ENCODE results near the gene TBC1D14.

Gene TBC1D14

GRCh38 chr4:6928081-6928480 is 18.5 kb downstream of the TBC1D14 start:
- no peak for DNase-seq
- Histone ChIP-seq H3K4me1 (ENCODE audit: control insufficient read depth, insufficient read depth, low read length, poor library complexity, severe bottlenecking) (peaks cover 33% of the 10 kb centered on the region), H3K4me3 (ENCODE audit: insufficient read depth, low read depth, low read length, poor library complexity, severe bottlenecking) (no peak overlapping the region), H3K27me3 (replicated peaks; ENCODE audit: control insufficient read depth, insufficient read depth, low read length, poor library complexity, severe bottlenecking) (no peaks in the 10 kb centered on the region), H3K9me3 (ENCODE audit: control insufficient read depth, low read length) (no peaks in the 10 kb centered on the region), H3K27ac (ENCODE audit: insufficient read depth, low read length, poor library complexity, severe bottlenecking) (no peak overlapping the region), H3K36me3 (ENCODE audit: control insufficient read depth, insufficient read depth, low read length) (peaks cover 18% of the 10 kb centered on the region)

GRCh38 chr4:6929339-6929811 is 19.7 kb downstream of the TBC1D14 start:
- H3K27ac ChIP-seq (ENCODE audit: insufficient read depth, low read length, poor library complexity, severe bottlenecking): no peak overlapping the region
- no peak for DNase-seq
- H3K4me3 ChIP-seq (ENCODE audit: insufficient read depth, low read depth, low read length, poor library complexity, severe bottlenecking): no peak overlapping the region
- peaks cover 6% of the 10 kb centered on the region for H3K36me3 ChIP-seq (ENCODE audit: control insufficient read depth, insufficient read depth, low read length)
- no peaks in the 10 kb centered on the region for H3K9me3 ChIP-seq (ENCODE audit: control insufficient read depth, low read length)
- H3K27me3 ChIP-seq (replicated peaks; ENCODE audit: control insufficient read depth, insufficient read depth, low read length, poor library complexity, severe bottlenecking): no peaks in the 10 kb centered on the region
- peaks cover 33% of the 10 kb centered on the region for H3K4me1 ChIP-seq (ENCODE audit: control insufficient read depth, insufficient read depth, low read length, poor library complexity, severe bottlenecking)

DNA sequence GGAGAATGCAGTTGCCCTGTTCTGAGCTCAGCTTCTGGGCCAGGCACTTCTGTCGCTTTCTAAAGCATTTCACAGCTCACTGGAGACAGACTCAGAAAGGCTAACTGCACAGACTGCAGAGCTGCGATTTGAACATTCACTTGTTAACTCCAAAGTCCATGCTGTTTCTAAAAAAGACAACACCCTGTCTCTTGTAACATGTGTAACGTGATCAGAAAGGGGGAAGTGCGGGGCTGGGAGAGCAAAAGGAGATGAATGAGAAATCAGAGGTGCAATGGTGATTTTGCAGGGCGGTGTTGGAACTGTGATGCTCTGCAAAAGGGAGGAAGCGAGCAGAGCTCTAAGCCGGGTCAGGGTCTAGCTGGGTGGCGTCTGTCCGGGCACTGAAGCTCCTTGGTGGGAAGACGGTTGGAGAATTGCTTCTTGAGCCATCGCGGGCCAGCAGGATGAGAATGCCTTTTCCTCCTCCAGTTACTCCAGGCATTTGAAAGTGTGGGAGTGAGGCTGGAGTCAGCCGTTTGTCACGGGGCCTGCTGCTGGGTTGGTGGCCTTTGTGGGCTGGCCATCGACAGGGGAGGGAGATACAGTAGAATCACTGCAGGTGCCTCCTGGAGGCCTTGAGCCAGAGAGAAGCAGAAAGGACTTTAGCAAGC is 20.3 kb downstream of the TBC1D14 start:
- Histone ChIP-seq H3K4me3 (ENCODE audit: insufficient read depth, low read depth, low read length, poor library complexity, severe bottlenecking) (no peak overlapping the region), H3K9me3 (ENCODE audit: control insufficient read depth, low read length) (no peaks in the 10 kb centered on the region), H3K27ac (ENCODE audit: insufficient read depth, low read length, poor library complexity, severe bottlenecking) (no peak overlapping the region), H3K36me3 (ENCODE audit: control insufficient read depth, insufficient read depth, low read length) (peaks cover under 1% of the 10 kb centered on the region), H3K4me1 (ENCODE audit: control insufficient read depth, insufficient read depth, low read length, poor library complexity, severe bottlenecking) (peaks cover 33% of the 10 kb centered on the region), H3K27me3 (replicated peaks; ENCODE audit: control insufficient read depth, insufficient read depth, low read length, poor library complexity, severe bottlenecking) (no peaks in the 10 kb centered on the region)
- no peak for DNase-seq

DNA sequence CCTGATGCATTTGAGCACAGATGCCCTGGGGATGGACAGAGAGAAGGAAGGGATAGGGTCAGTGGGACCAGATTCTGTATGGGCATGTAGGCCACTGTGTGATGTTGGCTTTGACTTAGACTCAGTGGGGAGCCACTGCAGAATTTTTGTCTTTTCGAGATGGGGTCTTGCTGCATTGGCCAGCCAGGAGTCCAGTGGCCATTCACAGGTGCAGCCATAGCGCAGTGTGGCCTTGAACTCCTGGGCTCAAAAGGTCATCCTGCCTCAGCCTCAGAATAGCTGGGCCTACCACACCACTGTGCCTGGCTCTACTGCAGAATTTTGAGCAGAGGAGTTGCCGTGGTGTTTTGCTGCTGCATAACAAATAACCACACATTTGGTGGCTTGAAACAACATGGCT is 22.8 kb downstream of the TBC1D14 start:
- DNase-seq: no peak
- no peaks in the 10 kb centered on the region for H3K27me3 ChIP-seq (replicated peaks; ENCODE audit: control insufficient read depth, insufficient read depth, low read length, poor library complexity, severe bottlenecking)
- H3K4me1 ChIP-seq (ENCODE audit: control insufficient read depth, insufficient read depth, low read length, poor library complexity, severe bottlenecking): peaks cover 9% of the 10 kb centered on the region
- H3K9me3 ChIP-seq (ENCODE audit: control insufficient read depth, low read length): no peaks in the 10 kb centered on the region
- no peaks in the 10 kb centered on the region for H3K36me3 ChIP-seq (ENCODE audit: control insufficient read depth, insufficient read depth, low read length)
- no peak overlapping the region for H3K27ac ChIP-seq (ENCODE audit: insufficient read depth, low read length, poor library complexity, severe bottlenecking)
- no peak overlapping the region for H3K4me3 ChIP-seq (ENCODE audit: insufficient read depth, low read depth, low read length, poor library complexity, severe bottlenecking)

DNA sequence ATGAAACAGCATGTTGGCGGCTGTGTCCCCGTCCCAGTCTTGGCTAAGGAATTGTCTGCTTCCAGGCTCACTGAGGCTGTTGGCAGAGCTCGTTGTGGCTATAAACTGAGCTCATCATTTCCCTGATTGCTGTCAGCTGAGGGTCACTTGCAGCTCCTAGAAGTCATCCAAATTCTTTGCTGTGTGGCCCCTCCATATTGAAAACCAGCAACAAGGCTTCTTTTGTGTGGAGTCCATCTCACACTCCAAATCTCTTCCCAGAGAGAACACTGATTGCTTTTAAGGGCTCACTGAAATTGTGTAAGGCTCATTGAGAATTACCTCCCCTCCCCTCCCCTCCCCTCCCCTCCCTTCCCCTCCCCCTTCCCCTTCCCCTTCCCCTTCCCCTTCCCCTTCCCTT is 23.3 kb downstream of the TBC1D14 start:
- H3K27me3 ChIP-seq (replicated peaks; ENCODE audit: control insufficient read depth, insufficient read depth, low read length, poor library complexity, severe bottlenecking): no peaks in the 10 kb centered on the region
- H3K36me3 ChIP-seq (ENCODE audit: control insufficient read depth, insufficient read depth, low read length): no peaks in the 10 kb centered on the region
- H3K4me3 ChIP-seq (ENCODE audit: insufficient read depth, low read depth, low read length, poor library complexity, severe bottlenecking): no peak overlapping the region
- peaks cover 7% of the 10 kb centered on the region for H3K4me1 ChIP-seq (ENCODE audit: control insufficient read depth, insufficient read depth, low read length, poor library complexity, severe bottlenecking)
- H3K27ac ChIP-seq (ENCODE audit: insufficient read depth, low read length, poor library complexity, severe bottlenecking): no peak overlapping the region
- H3K9me3 ChIP-seq (ENCODE audit: control insufficient read depth, low read length): no peaks in the 10 kb centered on the region
- DNase-seq: no peak

DNA sequence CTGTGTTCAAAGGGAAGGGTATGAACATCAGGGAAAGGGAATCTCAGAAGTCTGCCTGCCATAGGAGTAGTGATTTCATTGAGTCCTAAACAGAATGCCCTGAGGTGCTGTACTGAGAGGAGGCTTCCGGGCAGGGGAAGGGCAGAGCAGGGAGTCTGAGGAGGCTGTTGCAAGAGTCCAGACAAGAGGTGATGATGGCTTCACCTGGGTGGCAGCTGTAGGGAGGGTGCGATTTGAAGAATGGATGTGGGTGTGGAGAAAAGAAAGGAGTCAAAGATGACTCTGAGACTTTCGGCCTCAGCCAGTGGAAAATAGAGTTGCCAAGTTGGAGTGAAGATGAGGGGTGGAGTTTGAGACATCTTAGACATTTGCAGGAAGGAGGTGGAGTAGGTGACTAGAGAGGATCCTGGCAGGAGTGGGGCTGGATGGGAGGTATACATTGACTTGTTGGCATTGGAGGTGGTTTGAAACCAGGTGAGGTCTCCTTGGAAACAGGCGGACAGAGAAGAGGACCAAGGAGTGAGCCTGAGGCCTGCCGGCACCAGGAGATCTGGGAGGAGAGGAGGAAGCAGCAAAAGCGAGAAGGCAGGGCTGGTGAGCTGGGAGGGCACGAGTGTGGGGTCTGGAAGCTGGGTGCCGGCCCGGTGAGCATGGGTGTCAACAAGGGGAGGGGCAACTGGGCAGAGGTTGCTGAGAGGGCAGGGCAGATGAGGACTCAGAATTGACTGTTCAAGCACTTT is 24.2 kb downstream of the TBC1D14 start:
- H3K36me3 ChIP-seq (ENCODE audit: control insufficient read depth, insufficient read depth, low read length): no peaks in the 10 kb centered on the region

GRCh38 chr4:6935965-6936364 is 26.3 kb downstream of the TBC1D14 start:
- Histone ChIP-seq H3K27ac (ENCODE audit: insufficient read depth, low read length, poor library complexity, severe bottlenecking) (no peak overlapping the region), H3K4me1 (ENCODE audit: control insufficient read depth, insufficient read depth, low read length, poor library complexity, severe bottlenecking) (peaks cover 26% of the 10 kb centered on the region), H3K9me3 (ENCODE audit: control insufficient read depth, low read length) (no peaks in the 10 kb centered on the region), H3K36me3 (ENCODE audit: control insufficient read depth, insufficient read depth, low read length) (no peaks in the 10 kb centered on the region), H3K27me3 (replicated peaks; ENCODE audit: control insufficient read depth, insufficient read depth, low read length, poor library complexity, severe bottlenecking) (no peaks in the 10 kb centered on the region), H3K4me3 (ENCODE audit: insufficient read depth, low read depth, low read length, poor library complexity, severe bottlenecking) (no peak overlapping the region)
- DNase-seq: no peak

More for the DNA sequence above, 24.2 kb downstream of the TBC1D14 start:
- Histone ChIP-seq H3K9me3 (ENCODE audit: control insufficient read depth, low read length) (no peaks in the 10 kb centered on the region), H3K27ac (ENCODE audit: insufficient read depth, low read length, poor library complexity, severe bottlenecking) (no peak overlapping the region), H3K4me1 (ENCODE audit: control insufficient read depth, insufficient read depth, low read length, poor library complexity, severe bottlenecking) (peaks cover 6% of the 10 kb centered on the region), H3K4me3 (ENCODE audit: insufficient read depth, low read depth, low read length, poor library complexity, severe bottlenecking) (no peak overlapping the region), H3K27me3 (replicated peaks; ENCODE audit: control insufficient read depth, insufficient read depth, low read length, poor library complexity, severe bottlenecking) (no peaks in the 10 kb centered on the region)
- no peak for DNase-seq

- no peaks in the 10 kb centered on the region for H3K36me3 ChIP-seq (ENCODE audit: control insufficient read depth, insufficient read depth, low read length)
- no peak overlapping the region for H3K4me3 ChIP-seq (ENCODE audit: insufficient read depth, low read depth, low read length, poor library complexity, severe bottlenecking)
- no peak for DNase-seq
- H3K27me3 ChIP-seq (replicated peaks; ENCODE audit: control insufficient read depth, insufficient read depth, low read length, poor library complexity, severe bottlenecking): no peaks in the 10 kb centered on the region
- H3K27ac ChIP-seq (ENCODE audit: insufficient read depth, low read length, poor library complexity, severe bottlenecking): no peak overlapping the region
- peaks cover 36% of the 10 kb centered on the region for H3K4me1 ChIP-seq (ENCODE audit: control insufficient read depth, insufficient read depth, low read length, poor library complexity, severe bottlenecking)
- no peaks in the 10 kb centered on the region for H3K9me3 ChIP-seq (ENCODE audit: control insufficient read depth, low read length)
Measured at GRCh38 chr4:6937201-6937600, 27.6 kb downstream of the TBC1D14 start.

- peaks cover 42% of the 10 kb centered on the region for H3K4me1 ChIP-seq (ENCODE audit: control insufficient read depth, insufficient read depth, low read length, poor library complexity, severe bottlenecking)
- H3K27ac ChIP-seq (ENCODE audit: insufficient read depth, low read length, poor library complexity, severe bottlenecking): no peak overlapping the region
- no peak for DNase-seq
- no peaks in the 10 kb centered on the region for H3K27me3 ChIP-seq (replicated peaks; ENCODE audit: control insufficient read depth, insufficient read depth, low read length, poor library complexity, severe bottlenecking)
- no peaks in the 10 kb centered on the region for H3K36me3 ChIP-seq (ENCODE audit: control insufficient read depth, insufficient read depth, low read length)
- no peak overlapping the region for H3K4me3 ChIP-seq (ENCODE audit: insufficient read depth, low read depth, low read length, poor library complexity, severe bottlenecking)
- H3K9me3 ChIP-seq (ENCODE audit: control insufficient read depth, low read length): no peaks in the 10 kb centered on the region
Measured at GRCh38 chr4:6937754-6938153, 28.1 kb downstream of the TBC1D14 start.

DNA sequence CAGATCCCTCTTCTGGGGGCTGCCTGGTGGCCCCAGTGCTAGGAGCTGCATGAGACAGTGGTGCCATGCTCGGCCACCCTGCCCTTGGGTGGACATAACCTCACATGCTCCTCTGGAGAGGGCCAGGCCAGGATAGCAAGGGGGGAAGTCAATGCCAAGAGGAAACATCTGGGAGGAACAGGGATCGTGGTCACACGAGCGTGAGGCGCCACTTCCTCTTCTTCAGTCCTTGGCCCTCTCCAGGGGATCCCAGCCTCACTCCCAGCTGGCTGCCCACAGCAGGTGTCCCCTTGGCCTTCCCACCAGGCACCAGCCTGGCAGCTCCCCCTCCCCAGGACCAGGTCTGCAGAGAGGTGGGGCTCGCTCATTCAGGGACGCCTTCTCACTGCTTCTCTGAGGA is 28.6 kb downstream of the TBC1D14 start:
- Histone ChIP-seq H3K4me3 (ENCODE audit: insufficient read depth, low read depth, low read length, poor library complexity, severe bottlenecking) (no peak overlapping the region), H3K9me3 (ENCODE audit: control insufficient read depth, low read length) (no peaks in the 10 kb centered on the region), H3K27ac (ENCODE audit: insufficient read depth, low read length, poor library complexity, severe bottlenecking) (peak overlapping the region; percentile 40), H3K36me3 (ENCODE audit: control insufficient read depth, insufficient read depth, low read length) (no peaks in the 10 kb centered on the region), H3K27me3 (replicated peaks; ENCODE audit: control insufficient read depth, insufficient read depth, low read length, poor library complexity, severe bottlenecking) (no peaks in the 10 kb centered on the region), H3K4me1 (ENCODE audit: control insufficient read depth, insufficient read depth, low read length, poor library complexity, severe bottlenecking) (peaks cover 46% of the 10 kb centered on the region)
- DNase-seq: no peak

Measured in effector memory CD4-positive, alpha-beta T cell (primary cell).